Stomach (tissue), 9 donors: Measurements from ENCODE around the gene GOLT1A. TPM values are rescaled to one million over a fixed set of nuclear protein-coding genes. Genes with fewer than 3 reads are reported as not detected.

ENCODE experiments used
- DNase-seq, 2 donors: peaks; one replicate each; pipeline versions ENCODE4 v3.0.0 to v3.0.0-alpha.2; 2013 to 2019
- H3K27ac ChIP-seq, 5 donors: fragments of 200-600 bp in 4 of 5; sonication (generic) in 4 of 5; one replicate each; pipeline ENCODE4 v1.5.1; 2013 to 2019; ENCODE audit warnings: mild to moderate bottlenecking in 1 of 5, moderate library complexity in 1 of 5
- H3K27me3 ChIP-seq, 3 donors: fragments of 200-600 bp; sonication (generic); one replicate each; pipeline ENCODE4 v1.5.1; 2017 to 2019; ENCODE audit warnings: mixed run types in 1 of 3
- H3K36me3 ChIP-seq, 4 donors: fragments of 200-600 bp; sonication (generic); 1 replicate in 3 of 4; 2 replicates in 1 of 4; pipeline ENCODE4 v1.5.1; 2016 to 2019
- H3K4me1 ChIP-seq, 4 donors: fragments of 200-600 bp; sonication (generic); one replicate each; pipeline ENCODE4 v1.5.1; 2016 to 2019
- H3K4me3 ChIP-seq, 4 donors: fragments of 200-600 bp; sonication (generic) in 3 of 4; one replicate each; pipeline ENCODE4 v1.5.1; 2016 to 2019; ENCODE audit warnings: mild to moderate bottlenecking in 1 of 4
- H3K9me3 ChIP-seq, 4 donors: fragments of 200-600 bp; sonication (generic); one replicate each; pipeline ENCODE4 v1.5.1; 2016 to 2019
- CTCF ChIP-seq, 7 experiments: fragments of 450-650 bp in 4 of 7; fragments of 200-600 bp in 3 of 7; sonication (generic) in 3 of 7; IDR thresholded peaks; one replicate each; pipeline ENCODE4 v1.5.1; 2016 to 2019; ENCODE audit warnings: antibody characterized with exemption in 7 of 7, control low read depth in 2 of 7, mild to moderate bottlenecking in 1 of 7
- EP300 ChIP-seq: sonication (generic); formaldehyde crosslinking; IDR thresholded peaks from one replicate; pipeline ENCODE4 v1.6.1; 2017; ENCODE audit warnings: antibody characterized with exemption
- POLR2A ChIP-seq, 4 donors: fragments of 450-650 bp; IDR thresholded peaks; one replicate each; pipeline ENCODE4 v1.6.1; 2016; ENCODE audit warnings: antibody characterized with exemption in 4 of 4, control low read depth in 2 of 4, mild to moderate bottlenecking in 1 of 4, moderate library complexity in 1 of 4
- POLR2AphosphoS5 ChIP-seq, 3 donors: sonication (generic); formaldehyde crosslinking; IDR thresholded peaks; one replicate each; pipeline ENCODE4 v1.6.1; 2016; ENCODE audit warnings: antibody characterized with exemption in 3 of 3
- WGBS, 5 donors: extraction: QIAGEN DNeasy Blood & Tissue Kit in 3 of 5; methylation state at CpG; one replicate each; pipeline versions ENCODE4 v1.1.5 to v1.1.7; 2013 to 2018; 5-methylcytosine and 5-hydroxymethylcytosine counted together
- intact Hi-C: fragments of 100-400 bp; cut with DNase I; formaldehyde crosslinking; loops from one replicate; pipeline ENCODE4 v1.15.1; 2023; ENCODE audit warnings: low total_unique reads
- polyA plus RNA-seq, 3 donors: library from polyadenylated mRNA; stranded (reverse); fragments of 200-250 nt; gene quantifications; one replicate each; pipeline ENCODE4 v1.2.3, GENCODE V29; 2013
- total RNA-seq, 5 donors: library from RNA; depleted of rRNA; stranded (reverse); fragments of >200 nt; gene quantifications; one replicate each; pipeline versions ENCODE4 v1.1.0 to v1.2.3, GENCODE V29; 2014 to 2016
- donor health status: healthy with polysubstance abuse.
- donor health status: Bipolar disorder and iron deficiency.
- donor health status: healthy.

GOLT1A gene
- total and polyA plus RNA-seq, 8 donors = 1.8 to 16.6 (median 6.9) TPM; not detected in 2

- intact Hi-C loops = no loop called here
- DNase-seq = peak in 1 of 2 donors; percentile 80
- H3K4me1 ChIP-seq = peaks cover 21 to 50% (median 27%) of the 10 kb centered on the region in 4 donors
- peak overlapping the region; percentile 15 to 31 (median 27) for H3K4me3 ChIP-seq
- H3K36me3 ChIP-seq = no peaks in the 10 kb centered on the region
- TF ChIP-seq POLR2A (IDR thresholded peaks at IDR 0.05) (no peak), POLR2AphosphoS5 (IDR thresholded peaks at IDR 0.05) (no peak), EP300 (no peak), CTCF (IDR thresholded peaks at IDR 0.05) (no peak)
- H3K9me3 ChIP-seq = no peaks in the 10 kb centered on the region
- WGBS, 5 donors = 8 to 24% (median 9%) methylated on average over 14 to 44 of the region's 44 CpGs
- H3K27me3 ChIP-seq = peaks cover 0 to 74% (median 9%) of the 10 kb centered on the region in 3 donors
- H3K27ac ChIP-seq = peak overlapping the region; percentile 55 to 82 (median 72)
These were observed 23.3 kb downstream of the GOLT1A start for GRCh38 chr1:204190212-204191211.

- Histone ChIP-seq H3K9me3 (no peaks in the 10 kb centered on the region), H3K36me3 (no peaks in the 10 kb centered on the region), H3K4me1 (peaks cover 16 to 43% (median 24%) of the 10 kb centered on the region in 4 donors), H3K27ac (no peak overlapping the region), H3K27me3 (peaks cover 0 to 70% (median 9%) of the 10 kb centered on the region in 3 donors), H3K4me3 (no peak overlapping the region)
- intact Hi-C loops = no loop called here
- 75 to 87% (median 84%) methylated on average over 11 of the region's 11 CpGs for WGBS, 5 donors
- no peak for DNase-seq
- TF ChIP-seq POLR2AphosphoS5 (IDR thresholded peaks at IDR 0.05) (no peak), EP300 (no peak), POLR2A (IDR thresholded peaks at IDR 0.05) (no peak), CTCF (IDR thresholded peaks at IDR 0.05) (no peak)
These were observed 24.7 kb downstream of the GOLT1A start for GRCh38 chr1:204188959-204189639.

- H3K27ac ChIP-seq = no peak overlapping the region
- 67 to 86% (median 82%) methylated on average over 10 of the region's 10 CpGs for WGBS, 5 donors
These were observed 27.2 kb downstream of the GOLT1A start for GRCh38 chr1:204186597-204186996.

More at GRCh38 chr1:204186597-204186996, 27.2 kb downstream of the GOLT1A start:
- Histone ChIP-seq H3K4me3 (no peak overlapping the region), H3K9me3 (no peaks in the 10 kb centered on the region), H3K4me1 (peaks cover 9 to 21% (median 16%) of the 10 kb centered on the region in 4 donors), H3K36me3 (no peaks in the 10 kb centered on the region), H3K27me3 (peaks cover 0 to 56% (median 9%) of the 10 kb centered on the region in 3 donors)
- TF ChIP-seq CTCF (IDR thresholded peaks at IDR 0.05) (no peak), POLR2A (IDR thresholded peaks at IDR 0.05) (no peak), POLR2AphosphoS5 (IDR thresholded peaks at IDR 0.05) (no peak), EP300 (no peak)
- DNase-seq = no peak
- intact Hi-C loops = no loop called here
